Right forelimb (tissue), 1 donor: Measurements from ENCODE around the gene DEDD.

ENCODE experiments used
- DNase-seq: peaks from one replicate; pipeline ENCODE4 v3.0.0-alpha.2; 2018

Gene DEDD, protein sequence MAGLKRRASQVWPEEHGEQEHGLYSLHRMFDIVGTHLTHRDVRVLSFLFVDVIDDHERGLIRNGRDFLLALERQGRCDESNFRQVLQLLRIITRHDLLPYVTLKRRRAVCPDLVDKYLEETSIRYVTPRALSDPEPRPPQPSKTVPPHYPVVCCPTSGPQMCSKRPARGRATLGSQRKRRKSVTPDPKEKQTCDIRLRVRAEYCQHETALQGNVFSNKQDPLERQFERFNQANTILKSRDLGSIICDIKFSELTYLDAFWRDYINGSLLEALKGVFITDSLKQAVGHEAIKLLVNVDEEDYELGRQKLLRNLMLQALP

DNA sequence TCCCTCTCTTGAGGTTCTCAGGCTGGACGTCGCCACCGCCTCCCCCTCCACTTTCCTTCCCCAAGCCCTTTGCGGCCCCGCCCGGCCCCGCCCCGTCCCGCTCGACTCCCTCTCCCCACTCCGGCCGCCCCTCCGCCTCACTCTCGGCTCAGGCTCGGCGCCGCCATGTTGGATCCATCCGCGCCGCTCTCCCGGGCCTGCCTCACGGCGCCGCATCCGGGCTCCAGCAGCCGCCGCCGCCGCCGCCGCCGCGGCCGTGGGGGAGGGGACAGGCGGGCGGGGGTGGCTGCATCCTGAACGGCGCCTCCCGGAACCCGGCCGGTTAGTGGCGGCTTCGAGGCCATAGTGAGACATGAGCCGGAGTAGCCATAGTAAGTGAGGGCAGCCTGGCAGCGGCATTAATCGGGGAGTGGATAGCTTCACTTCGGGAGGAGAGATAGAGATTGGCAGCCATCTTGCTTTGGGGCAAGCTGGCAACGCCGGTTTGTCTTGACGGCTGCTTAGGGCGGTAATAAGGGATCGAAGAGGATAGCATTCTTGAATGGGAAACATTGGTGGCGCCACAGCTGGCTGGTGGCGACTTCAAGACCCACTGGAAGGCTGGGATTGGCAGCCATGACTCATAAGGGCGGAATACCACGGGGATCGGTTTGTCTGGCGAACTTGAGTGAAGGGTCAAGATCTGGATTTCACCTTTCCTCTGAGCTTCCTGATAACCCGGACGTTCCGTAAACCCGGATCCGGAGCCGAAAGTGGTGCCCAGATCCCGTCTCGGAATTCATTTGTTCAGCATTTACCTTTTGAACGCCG lies at the start of gene DEDD:
Gene DEDD (minus strand): TSS at position 258 of the 810 bp plus-strand sequence. CDS start 8,205 bp downstream, outside the sequence.
- DNase-seq: peak; percentile 97

DNA sequence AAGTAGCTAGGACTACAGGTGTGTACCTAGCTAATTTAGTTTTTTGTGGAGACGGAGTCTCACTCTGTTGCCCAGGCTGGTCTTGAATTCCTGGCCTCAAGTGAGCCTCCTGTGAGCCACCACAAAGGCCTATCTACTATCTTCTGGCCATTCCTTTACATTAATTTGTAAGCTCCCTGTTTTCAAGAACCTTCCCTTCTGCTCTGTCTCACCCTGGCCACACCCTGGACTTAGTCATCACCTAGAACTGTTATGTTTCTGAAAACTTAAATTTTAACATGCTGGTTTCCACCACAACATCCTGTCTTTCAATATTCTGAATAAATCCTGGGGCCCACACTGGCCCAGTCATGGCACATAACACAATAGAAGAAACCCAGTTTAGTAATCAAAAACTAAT lies 49.7 kb upstream of the DEDD start:
- DNase-seq: no peak

DNA sequence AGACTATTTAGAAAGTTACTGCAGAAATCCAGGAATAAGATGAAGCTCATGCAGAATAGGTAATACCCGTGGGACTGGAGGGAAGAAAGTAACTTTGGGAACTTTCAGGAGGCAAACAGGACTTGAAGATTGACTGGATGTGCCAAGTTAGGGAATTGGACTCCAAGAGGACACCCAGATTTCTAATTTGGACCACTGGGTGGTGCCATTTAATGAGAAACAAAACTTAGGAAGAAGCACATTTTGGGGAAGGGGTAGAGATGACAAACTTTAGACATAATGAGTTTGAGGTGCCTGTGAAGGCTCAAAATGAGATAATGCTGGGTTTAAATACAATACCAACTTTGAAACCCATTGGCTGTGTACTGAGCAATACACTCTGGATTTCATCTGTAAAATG lies 48.2 kb upstream of the DEDD start:
- DNase-seq: no peak

DNA sequence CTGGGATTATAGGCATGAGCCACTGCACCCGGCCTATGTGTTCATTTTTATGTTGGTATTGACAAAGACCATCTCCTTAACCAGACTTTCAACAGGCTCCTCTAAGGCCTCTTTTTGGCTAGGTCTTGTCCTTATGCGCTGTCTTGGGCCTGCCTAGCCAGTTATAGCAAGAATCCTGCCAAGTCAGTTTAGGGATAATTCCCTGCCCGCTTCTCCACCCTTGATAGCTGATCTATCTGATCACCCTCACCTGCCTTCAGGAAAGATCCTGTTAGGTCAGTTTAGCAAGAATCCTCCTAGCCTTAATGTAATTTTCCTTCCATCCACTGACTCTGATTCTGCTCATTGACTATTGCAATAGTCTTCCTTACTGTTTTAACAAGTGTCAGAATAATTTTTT lies 47.2 kb upstream of the DEDD start:
- no peak for DNase-seq

DNA sequence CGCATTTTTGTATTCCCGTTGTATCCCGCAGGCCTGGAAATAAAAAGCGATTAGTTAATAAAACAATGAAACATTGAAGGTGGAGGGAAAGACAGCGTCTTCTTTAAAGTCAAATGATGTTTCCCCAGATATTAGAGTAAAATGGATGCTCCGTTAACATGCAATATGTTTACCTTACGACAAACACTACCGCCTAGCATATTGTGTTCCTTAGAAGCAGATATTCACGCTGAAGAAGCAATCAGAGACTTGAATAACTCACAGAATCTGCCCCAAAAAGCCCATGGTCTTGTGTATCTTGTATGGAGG lies 45.4 kb upstream of the DEDD start:
- DNase-seq: no peak

DNA sequence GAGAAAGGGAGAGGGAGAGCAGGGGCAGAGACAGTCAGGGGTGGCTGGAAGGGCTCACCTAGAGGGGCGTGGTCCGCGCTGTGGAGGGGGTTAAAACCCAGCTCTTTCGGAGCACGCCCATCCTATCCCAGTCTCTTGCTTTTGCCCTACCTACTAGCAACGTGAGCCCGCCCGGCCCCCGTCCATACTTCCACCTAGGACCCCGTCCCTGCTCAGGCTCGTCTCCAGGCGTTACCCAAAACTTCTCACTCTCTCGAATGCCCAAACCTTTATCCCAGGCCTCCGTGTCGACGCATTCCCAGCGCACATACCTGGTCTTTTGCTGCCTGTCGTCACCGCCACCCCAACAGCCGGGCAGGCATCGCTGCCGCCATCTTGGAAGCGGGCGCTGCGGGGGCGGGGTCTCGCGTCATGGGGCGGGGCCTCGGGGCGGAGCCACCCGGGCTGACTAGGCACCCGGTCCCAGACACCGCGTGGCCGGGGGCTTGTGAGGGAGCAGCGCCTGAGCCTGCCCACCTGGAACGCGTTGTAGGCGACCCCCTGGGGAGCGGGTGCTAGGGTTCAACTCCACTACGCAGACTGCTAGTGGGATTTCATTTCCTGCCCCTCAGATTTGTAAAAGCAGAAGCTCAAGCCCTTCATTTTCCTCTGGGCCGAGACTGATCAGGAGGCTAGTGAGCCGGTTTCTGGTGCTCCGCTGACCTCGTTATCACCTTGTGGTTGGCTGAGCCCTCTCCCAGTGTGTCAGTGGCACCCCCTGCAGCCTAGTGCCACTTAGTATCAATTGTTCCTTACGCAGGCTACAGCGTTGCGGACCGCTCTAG lies 44.9 kb upstream of the DEDD start, which contains the start of gene B4GALT3:
Gene B4GALT3 (minus strand): TSS at position 396 of the 824 bp plus-strand sequence. CDS start 1,447 bp downstream, outside the sequence.
- peak; percentile 98 for DNase-seq

DNA sequence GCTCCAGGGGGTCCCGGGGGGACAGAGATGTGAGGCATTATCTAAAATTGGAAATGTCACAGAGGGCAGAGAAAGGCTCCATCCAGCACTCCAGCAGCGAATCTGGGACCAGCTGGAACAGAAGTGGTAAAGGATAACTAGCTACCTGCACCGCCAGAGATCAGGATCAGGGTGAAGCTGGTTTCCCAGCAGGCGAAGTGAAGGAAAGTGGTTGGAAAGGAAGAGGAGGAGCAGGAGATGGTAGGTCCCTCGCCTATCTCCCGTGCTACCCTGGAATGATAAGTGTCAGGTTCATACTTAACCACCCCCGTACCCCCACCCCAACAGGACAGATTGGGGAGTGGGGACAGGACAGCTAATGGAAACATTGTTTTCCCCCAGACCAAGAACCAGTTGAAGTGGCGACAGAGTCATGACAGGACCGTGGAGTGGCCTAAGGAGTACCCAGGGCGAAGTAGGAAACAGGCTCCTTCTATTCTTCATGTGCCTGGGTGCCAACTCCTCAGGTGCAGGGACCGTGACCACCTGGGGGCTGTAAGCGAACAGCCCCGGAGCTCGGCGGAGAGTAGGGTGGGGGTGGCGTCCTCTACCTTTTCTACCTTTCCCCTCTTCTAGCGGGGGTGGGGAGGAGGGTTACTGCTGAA lies 44.1 kb upstream of the DEDD start:
- no peak for DNase-seq

DNA sequence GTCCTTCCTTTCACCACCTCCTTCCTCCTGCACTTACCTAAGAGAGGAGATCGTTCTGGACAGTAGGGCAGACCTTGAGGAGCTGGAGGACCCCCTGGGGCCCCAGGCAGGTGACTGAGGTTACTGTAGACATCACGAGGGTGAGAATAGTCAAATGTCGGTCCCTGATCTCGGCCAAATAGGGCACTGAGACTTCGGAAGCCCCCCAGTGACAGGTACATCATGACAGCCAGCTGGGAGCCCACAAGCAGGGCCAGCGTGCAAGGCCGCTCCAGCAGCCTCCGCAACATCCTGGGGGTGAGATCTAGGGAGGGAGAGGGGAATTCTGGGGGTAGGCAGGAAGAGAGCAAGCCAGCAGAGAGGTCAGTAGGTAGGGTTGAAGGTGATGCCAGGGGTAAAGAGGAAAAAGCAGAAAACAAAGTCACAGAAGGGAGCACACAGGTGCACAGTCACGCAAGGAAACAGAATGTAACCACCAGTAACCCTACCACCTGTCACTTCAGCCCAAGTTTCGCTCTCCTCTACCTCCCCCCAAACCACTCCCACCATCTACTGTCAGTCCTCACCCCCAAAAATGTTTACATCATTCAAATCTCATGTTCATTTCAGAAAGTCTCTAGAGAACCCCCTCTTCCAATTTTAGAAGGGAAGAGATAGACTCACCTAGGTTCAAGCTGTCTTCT lies 43.4 kb upstream of the DEDD start:
- DNase-seq: no peak

DNA sequence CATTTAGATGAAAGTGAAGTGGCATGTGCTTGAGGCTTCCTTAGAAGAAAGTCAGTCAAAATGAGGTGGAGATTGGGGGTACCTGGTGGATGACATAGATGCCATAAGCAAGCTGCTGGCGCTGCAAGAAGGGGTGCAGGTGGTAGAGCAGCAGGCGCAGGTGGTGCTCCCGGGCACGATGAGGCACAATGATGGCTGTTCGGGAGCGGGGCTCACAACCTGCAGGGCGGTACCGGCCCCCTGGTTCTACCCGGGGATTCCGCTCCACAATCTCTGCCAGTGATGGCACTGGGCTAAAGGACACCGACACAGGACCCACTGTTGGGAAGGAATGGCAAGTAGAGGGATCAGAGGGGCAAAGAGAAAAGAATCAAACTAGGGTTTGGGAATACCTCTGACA lies 42.4 kb upstream of the DEDD start:
- no peak for DNase-seq

DNA sequence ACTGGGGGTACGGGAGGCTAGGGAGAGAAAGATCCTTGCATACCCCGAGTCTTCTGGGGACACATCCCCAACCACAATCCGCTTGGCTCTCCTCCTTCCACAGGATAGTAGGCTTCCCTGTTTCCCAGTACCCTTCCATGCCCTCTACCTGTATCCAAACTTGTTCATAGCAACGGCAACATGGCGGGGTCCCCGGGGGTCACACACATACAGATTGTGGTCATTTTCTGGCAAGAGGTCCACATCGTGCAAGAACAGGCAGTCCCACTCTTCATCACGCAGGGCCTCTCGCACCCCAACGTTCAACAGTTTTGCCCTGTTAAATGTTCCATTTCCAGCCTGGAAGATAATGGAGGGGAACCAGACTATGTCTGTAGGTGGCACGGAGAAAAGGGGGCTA lies 41.2 kb upstream of the DEDD start:
- no peak for DNase-seq

DNA sequence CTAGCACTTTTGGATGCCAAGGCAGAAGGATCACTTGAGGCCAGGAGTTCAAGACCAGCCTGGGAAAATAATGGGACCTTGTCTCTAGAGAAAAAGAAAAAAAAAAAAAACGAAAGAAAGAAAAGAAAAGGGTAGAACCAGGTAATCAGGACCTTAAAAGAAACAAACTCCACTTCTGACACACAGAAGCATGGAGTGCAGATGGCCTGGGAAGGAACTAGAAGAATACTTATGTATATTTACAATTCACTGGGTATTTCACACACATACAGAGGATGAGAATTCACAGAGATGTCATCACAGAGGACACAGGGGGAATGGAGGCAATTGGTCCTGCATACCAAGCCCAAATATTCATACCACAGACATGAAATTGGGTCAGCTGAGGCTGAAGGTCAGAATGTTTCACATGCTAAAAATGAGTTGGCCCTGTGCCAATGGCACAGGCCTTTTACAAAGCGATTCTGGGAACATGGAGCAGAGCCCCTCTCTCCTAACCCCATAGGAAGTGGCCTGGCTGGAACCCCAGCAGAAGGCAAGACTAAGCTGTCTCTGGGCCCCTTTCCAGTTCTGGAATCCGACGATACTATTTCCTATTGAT lies 40.4 kb upstream of the DEDD start:
- DNase-seq: no peak

DNA sequence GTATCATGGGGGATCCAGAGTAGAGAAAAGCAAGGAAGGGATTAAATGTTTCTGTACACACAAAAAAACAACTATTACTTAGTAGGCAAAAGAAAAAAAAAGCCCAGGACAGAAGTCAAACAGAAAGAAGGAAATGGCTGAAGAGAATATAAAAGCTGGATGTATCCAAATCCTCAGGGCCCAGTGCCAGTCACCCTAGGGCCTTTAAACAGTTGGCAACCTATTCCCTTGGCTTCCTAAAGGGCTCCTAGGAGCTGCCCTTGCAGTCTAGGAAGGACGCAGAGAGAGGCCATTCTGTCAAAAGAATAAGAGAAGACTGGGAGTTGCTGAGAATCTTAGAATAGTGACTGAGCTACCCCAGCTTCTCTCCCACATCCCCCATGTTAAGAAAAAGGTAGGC lies 39.9 kb upstream of the DEDD start:
- DNase-seq: no peak

DNA sequence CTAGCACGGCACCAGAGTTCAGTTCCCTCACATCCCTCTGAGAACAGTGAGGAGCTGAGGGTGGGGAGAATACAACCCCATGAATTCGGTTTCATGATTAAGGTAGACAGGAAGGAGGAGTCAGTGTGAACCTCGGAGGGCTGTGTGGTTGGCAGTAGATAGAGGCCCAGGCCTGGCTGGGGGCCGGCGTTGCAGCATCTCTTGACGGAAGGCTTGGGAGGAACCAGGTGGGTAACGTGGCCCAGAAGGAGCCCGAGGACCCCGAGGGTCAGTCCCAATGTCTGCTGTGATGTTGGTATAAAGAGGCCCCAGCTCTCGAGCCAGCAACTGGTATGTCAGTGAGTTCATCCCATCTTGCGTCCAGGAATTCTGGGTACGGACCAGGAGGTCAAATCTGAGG lies 39.2 kb upstream of the DEDD start:
- DNase-seq: no peak

DNA sequence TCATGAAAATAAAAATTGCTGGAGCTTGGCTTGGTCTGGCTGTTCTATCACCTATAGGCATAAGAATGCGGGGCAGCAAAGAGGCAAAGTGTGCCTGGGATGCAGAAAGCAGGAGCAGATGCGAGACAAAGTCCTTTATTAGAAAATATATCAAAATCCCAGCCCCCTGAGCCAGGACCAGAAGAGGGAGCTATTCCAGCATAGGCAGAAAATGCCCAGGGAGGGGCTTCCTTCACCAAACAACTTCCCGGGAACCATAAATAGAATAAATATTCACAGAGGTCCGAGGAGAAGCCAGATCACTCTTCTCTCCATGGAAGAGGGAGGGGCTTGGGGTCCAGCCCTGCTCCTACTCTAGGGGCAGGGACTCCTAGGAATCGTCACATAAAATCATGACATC lies 38.7 kb upstream of the DEDD start:
- no peak for DNase-seq

DNA sequence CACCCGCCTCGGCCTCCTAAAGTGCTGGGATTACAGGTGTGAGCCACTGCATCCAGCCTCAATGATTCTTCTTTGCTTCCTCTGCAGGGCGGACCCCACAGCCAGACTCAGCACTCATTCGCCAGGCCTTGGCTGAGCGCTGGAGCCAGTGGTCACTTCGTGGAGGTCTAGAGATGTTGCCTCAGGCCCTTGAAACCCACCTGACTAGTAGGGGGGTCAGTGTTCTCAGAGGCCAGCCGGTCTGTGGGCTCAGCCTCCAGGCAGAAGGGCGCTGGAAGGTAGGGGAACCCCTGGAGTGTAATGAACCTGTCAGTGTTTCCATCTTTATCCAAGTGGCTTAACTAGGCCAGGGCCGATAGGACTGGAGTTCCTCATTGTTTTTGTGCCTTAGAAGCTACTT lies 36.4 kb upstream of the DEDD start:
- DNase-seq: no peak

DNA sequence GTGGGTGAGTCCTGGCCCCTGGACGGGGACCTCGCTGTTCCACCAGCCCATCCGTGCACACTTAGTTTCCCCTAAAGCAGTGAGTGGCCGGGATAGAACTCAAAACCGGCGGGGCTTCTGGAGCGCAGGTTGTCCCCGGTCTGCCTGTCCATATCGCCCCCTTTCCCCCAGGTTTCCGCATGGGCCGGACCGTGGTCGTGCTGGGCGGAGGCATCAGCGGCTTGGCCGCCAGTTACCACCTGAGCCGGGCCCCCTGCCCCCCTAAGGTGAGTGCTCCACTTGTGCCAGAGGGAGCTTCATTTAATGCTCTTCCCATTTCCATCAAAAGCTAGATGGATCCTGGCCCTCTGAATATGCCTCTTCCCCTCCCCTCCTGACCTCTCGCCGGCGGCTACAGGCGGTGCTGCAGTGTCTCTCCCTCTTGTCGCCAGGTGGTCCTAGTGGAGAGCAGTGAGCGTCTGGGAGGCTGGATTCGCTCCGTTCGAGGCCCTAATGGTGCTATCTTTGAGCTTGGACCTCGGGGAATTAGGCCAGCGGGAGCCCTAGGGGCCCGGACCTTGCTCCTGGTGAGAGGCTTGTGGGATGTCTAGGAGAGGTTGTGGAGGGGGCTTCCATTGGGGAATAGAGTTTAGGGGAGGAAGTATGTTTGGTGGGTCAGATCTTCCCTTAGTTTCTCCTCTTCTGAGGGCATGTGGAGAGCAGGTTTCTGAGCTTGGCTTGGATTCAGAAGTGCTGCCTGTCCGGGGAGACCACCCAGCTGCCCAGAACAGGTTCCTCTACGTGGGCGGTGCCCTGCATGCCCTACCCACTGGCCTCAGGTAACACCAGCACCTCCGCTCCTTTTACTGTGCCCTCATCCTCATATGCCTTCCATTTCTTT lies 34.4 kb upstream of the DEDD start:
- no peak for DNase-seq

DNA sequence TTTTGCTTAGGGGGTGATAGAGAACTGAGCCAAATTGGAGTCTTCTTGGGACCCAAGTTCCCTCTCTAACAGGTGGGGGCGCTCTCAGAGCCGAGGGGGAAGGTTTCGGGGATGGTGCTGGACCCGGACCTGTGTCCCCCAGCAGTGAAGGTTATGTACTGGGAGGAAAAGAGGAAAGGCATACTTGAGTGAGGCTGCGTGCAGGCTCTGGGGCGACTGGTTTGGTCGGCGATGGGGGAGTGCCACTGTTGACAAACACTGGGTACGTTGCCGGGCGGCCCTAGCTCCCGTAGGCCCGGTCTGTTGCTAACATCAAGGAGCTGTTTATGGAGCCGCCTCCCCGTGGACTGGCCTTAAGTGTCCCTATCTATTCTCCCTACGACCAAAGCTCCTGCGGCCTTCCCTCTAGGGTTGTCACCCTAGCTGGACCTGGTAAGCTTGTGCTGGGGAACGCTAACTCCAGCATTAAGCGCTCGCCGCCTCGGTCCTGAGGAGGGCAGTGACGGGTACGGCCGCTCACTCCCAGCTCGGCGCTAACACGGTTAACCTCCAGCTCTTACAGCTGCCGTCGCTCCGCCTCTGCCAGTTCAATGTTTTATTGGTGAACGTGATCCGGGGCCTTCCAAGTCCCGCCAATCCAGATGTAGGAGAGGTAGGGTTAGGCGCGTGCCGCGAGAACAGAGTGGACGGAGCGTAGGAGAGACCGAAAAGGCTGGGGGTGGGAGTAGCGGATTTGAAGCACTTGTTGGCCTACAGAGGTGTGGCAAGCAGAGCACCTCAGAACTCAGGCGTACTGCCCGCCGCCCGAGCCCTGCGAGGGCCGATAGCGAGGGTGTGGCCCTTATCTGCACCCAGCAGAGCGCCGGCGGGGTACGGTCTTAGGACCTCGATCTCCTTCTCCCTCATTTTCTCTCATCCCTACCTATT lies 33.5 kb upstream of the DEDD start, which contains the start of gene PPOX:
Gene PPOX (plus strand): TSS at position 685 of the 927 bp plus-strand sequence. CDS start 422 bp downstream, outside the sequence.
- DNase-seq: peak; percentile 95

DNA sequence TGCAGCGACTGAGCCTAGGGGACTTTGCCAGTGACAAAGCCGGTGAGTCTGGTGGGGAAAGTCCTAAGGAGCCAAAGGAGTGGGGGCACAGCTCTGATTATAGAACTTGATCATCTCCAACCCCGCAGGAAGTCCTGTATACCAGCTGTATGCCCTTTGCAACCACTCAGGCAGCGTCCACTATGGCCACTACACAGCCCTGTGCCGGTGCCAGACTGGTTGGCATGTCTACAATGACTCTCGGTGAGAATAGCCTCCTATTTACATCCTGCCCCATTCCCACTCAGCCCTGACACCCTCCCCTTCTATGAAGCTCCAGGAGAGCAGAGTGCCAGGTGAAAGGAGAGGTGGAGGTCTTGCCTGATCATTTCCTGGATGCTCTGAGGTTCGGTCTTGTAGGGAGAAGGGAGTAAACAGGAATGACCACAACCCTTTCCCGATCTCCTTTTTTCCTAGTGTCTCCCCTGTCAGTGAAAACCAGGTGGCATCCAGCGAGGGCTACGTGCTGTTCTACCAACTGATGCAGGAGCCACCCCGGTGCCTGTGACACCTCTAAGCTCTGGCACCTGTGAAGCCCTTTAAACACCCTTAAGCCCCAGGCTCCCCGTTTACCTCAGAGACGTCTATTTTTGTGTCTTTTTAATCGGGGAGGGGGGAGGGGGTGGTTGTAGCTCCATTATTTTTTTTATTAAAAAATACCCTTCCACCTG lies 32.6 kb upstream of the DEDD start:
- DNase-seq: no peak

DNA sequence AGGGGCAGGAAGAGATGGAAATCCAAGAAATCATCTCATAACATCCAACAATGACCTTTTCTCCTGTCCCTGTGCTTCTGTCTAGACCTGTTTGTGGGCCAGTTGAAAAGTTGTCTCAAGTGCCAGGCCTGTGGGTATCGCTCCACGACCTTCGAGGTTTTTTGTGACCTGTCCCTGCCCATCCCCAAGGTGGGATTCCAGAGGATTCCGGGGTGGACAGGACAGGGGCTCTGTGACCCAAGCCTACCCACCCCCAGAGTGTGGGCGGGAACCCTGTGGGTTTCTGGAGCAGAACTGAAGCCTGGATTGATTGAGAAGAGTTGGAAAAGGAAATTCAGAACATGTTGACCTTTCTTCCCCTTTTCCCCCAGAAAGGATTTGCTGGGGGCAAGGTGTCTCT lies 31.3 kb upstream of the DEDD start:
- DNase-seq: no peak
